Iris pigment epithelial cell (primary cell): Measurements from ENCODE around the gene MIEN1.
"Not testable (repeated sequence)": the region's sequence is repeated elsewhere in the genome, so short reads cannot be mapped to it uniquely, and the experiment has no call there.

ENCODE experiments used
- DNase-seq: peaks from one replicate; pipeline ENCODE4 v3.0.0-alpha.2; 2011; ENCODE audit warnings: low read depth

The MIEN1 gene

GRCh38 chr17:39716073-39716818 lies 14.1 kb downstream of the MIEN1 start:
- DNase-seq, result no peak

GRCh38 chr17:39715375-39716072 lies 14.8 kb downstream of the MIEN1 start:
- no peak for DNase-seq

- no peak for DNase-seq
Observed at GRCh38 chr17:39714234-39714633, 16.1 kb downstream of the MIEN1 start.

GRCh38 chr17:39711851-39712250 lies 18.5 kb downstream of the MIEN1 start:
- DNase-seq, result no peak

GRCh38 chr17:39711071-39711470 lies 19.3 kb downstream of the MIEN1 start:
- DNase-seq, result not testable (repeated sequence)

GRCh38 chr17:39709998-39710964 lies 20.1 kb downstream of the MIEN1 start:
- no peak for DNase-seq

- no peak for DNase-seq
Observed at GRCh38 chr17:39709319-39709997, 20.9 kb downstream of the MIEN1 start.

GRCh38 chr17:39706921-39707337 lies 23.4 kb downstream of the MIEN1 start:
- no peak for DNase-seq

GRCh38 chr17:39706383-39706782 lies 23.9 kb downstream of the MIEN1 start:
- DNase-seq, result no peak

GRCh38 chr17:39705786-39706348 lies 24.5 kb downstream of the MIEN1 start:
- no peak for DNase-seq

- DNase-seq, result peak; percentile 67
Observed at GRCh38 chr17:39704821-39705551, 25.3 kb downstream of the MIEN1 start.

- DNase-seq, result no peak
Observed at GRCh38 chr17:39703913-39704312, 26.4 kb downstream of the MIEN1 start.

- DNase-seq, result no peak
Observed at GRCh38 chr17:39702901-39703893, 27.1 kb downstream of the MIEN1 start.

- no peak for DNase-seq
Observed at GRCh38 chr17:39701784-39702422, 28.4 kb downstream of the MIEN1 start.

GRCh38 chr17:39701012-39701783 lies 29.1 kb downstream of the MIEN1 start:
- no peak for DNase-seq

- peak; percentile 38 for DNase-seq
Observed at GRCh38 chr17:39700148-39700987, 30.0 kb downstream of the MIEN1 start.

GRCh38 chr17:39699818-39700147 lies 30.5 kb downstream of the MIEN1 start, which contains the start of gene ERBB2:
TSS of gene ERBB2 (plus strand) at chr17:39700064. CDS start at chr17:39700239, 175 bp downstream.
- DNase-seq, result peak; percentile 85
